B cell (primary cell): ENCODE results near the gene CAPN3. TPM values are rescaled to one million over a fixed set of nuclear protein-coding genes. Genes with fewer than 3 reads are reported as not detected.

ENCODE experiments used
- ATAC-seq: fragments of 200-7000 bp; cut with Tn5 transposase; one replicate; pipeline ENCODE4 v1.10.0; 2021; ENCODE audit warnings: low read depth, mild to moderate bottlenecking, moderate number of reproducible peaks, moderate library complexity
- CTCF ChIA-PET: fragments of 350-600 bp; sonication (Branson Sonifier 250); formaldehyde crosslinking; loops from one replicate; lab custom pipeline; 2021; ENCODE audit warnings: antibody characterized with exemption, inconsistent platforms; lab: Charles Lee
- POLR2A ChIA-PET: fragments of 350-600 bp; sonication (Branson Sonifier 250); formaldehyde crosslinking; loops from one replicate; lab custom pipeline; 2021; ENCODE audit warnings: antibody characterized with exemption; lab: Charles Lee
- DNase-seq: peaks from one replicate; pipeline ENCODE4 v3.0.0; 2013
- H2AFZ ChIP-seq: 2 replicates; pipeline ENCODE4 v1.6.1; 2012; ENCODE audit warnings: mild to moderate bottlenecking, low read depth, low read length; ENCODE audit not compliant: insufficient read depth, poor library complexity, severe bottlenecking
- H3K27ac ChIP-seq, 2 donors: 1 replicate in 1 of 2; 2 replicates in 1 of 2; pipeline ENCODE4 v1.5.1; 2012 to 2013; ENCODE audit warnings: low read length in 2 of 2, mild to moderate bottlenecking in 2 of 2, moderate library complexity in 1 of 2
- H3K27me3 ChIP-seq, 4 experiments: fragments of 200-600 bp in 1 of 4; sonication (generic) in 1 of 4; replicated peaks in 1 of 4; 1 replicate in 2 of 4; 2 replicates in 2 of 4; pipeline versions ENCODE4 v1.6.1 to v1.7.0; 2013 to 2016; ENCODE audit warnings: low read length in 3 of 4, mild to moderate bottlenecking in 2 of 4, mixed read lengths in 1 of 4, moderate library complexity in 1 of 4; ENCODE audit not compliant: insufficient read depth in 4 of 4, control insufficient read depth in 3 of 4; ENCODE audit errors: control extremely low read depth in 1 of 4
- H3K36me3 ChIP-seq, 2 experiments: replicated peaks in 1 of 2; 1 replicate in 1 of 2; 2 replicates in 1 of 2; pipeline versions ENCODE4 v1.6.1 to v1.7.1; 2013; ENCODE audit warnings: low read length in 1 of 2; ENCODE audit not compliant: insufficient read depth in 2 of 2, control insufficient read depth in 1 of 2; ENCODE audit errors: control extremely low read depth in 1 of 2, extremely low read depth in 1 of 2
- H3K4me1 ChIP-seq, 2 donors: fragments of 200-600 bp in 1 of 2; sonication (generic) in 1 of 2; 1 replicate in 1 of 2; 2 replicates in 1 of 2; pipeline versions ENCODE4 v1.5.1 to v1.6.1; 2013 to 2017; ENCODE audit warnings: low read length in 2 of 2; ENCODE audit not compliant: control insufficient read depth in 2 of 2, insufficient read depth in 2 of 2
- H3K4me2 ChIP-seq: replicated peaks from 2 replicates; pipeline ENCODE3; 2012; ENCODE audit warnings: mild to moderate bottlenecking, low read depth, low read length; ENCODE audit not compliant: poor library complexity, severe bottlenecking
- H3K4me3 ChIP-seq, 5 experiments: fragments of 200-600 bp in 1 of 5; sonication (generic) in 1 of 5; 1 replicate in 3 of 5; 2 replicates in 2 of 5; pipeline versions ENCODE4 v1.5.1 to v1.7.0; 2011 to 2016; ENCODE audit warnings: low read length in 4 of 5, mild to moderate bottlenecking in 4 of 5, low read depth in 2 of 5, control low read depth in 1 of 5, moderate library complexity in 1 of 5; ENCODE audit not compliant: insufficient read depth in 1 of 5; ENCODE audit errors: control extremely low read depth in 1 of 5, extremely low read depth in 1 of 5
- H3K79me2 ChIP-seq: fragments of 200-600 bp; sonication (generic); one replicate; pipeline ENCODE4 v1.6.0; 2016; ENCODE audit warnings: low read length; ENCODE audit not compliant: control insufficient read depth, insufficient read depth
- H3K9ac ChIP-seq: fragments of 200-600 bp; sonication (generic); 2 replicates; pipeline ENCODE4 v1.6.1; 2017; ENCODE audit warnings: mild to moderate bottlenecking, low read length, moderate library complexity
- H3K9me3 ChIP-seq, 3 donors: one replicate each; pipeline versions ENCODE4 v1.6.1 to v1.7.1; 2013; ENCODE audit warnings: low read length in 2 of 3; ENCODE audit not compliant: control insufficient read depth in 2 of 3, insufficient read depth in 1 of 3; ENCODE audit errors: control extremely low read depth in 1 of 3
- H4K20me1 ChIP-seq: 2 replicates; pipeline ENCODE4 v1.6.0; 2012; ENCODE audit warnings: mild to moderate bottlenecking, low read length; ENCODE audit not compliant: insufficient read depth, control insufficient read depth, poor library complexity, severe bottlenecking
- H3K27ac Mint-ChIP-seq: one replicate; pipeline ENCODE4 v1.8.0; 2021; ENCODE audit warnings: mixed read lengths
- H3K27me3 Mint-ChIP-seq: one replicate; pipeline ENCODE4 v1.8.0; 2021; ENCODE audit warnings: mixed read lengths
- H3K4me1 Mint-ChIP-seq: one replicate; pipeline ENCODE4 v1.8.0; 2021; ENCODE audit warnings: mixed read lengths
- H3K4me3 Mint-ChIP-seq: one replicate; pipeline ENCODE4 v1.8.0; 2021; ENCODE audit warnings: mixed read lengths
- H3K9me3 Mint-ChIP-seq: one replicate; pipeline ENCODE4 v1.8.0; 2022; ENCODE audit warnings: mixed read lengths; ENCODE audit not compliant: insufficient read depth
- EZH2 ChIP-seq: IDR thresholded peaks from 2 replicates; pipeline ENCODE4 v1.6.1; 2012; ENCODE audit warnings: borderline replicate concordance, low read depth, mild to moderate bottlenecking, moderate library complexity, low read length; ENCODE audit not compliant: insufficient read depth, poor library complexity, severe bottlenecking
- WGBS: methylation state at CpG from one replicate; pipeline ENCODE4 v1.1.5; 2013; ENCODE audit warnings: missing lambda C conversion rate; ENCODE audit not compliant: insufficient coverage; 5-methylcytosine and 5-hydroxymethylcytosine counted together
- intact Hi-C: fragments of 100-400 bp; cut with micrococcal nuclease; formaldehyde crosslinking; loops from one replicate; pipeline ENCODE4 v1.10.0; 2022
- polyA plus RNA-seq: library from polyadenylated mRNA; depleted of rRNA; stranded (reverse); fragments of >200 nt; gene quantifications from 2 replicates; pipeline ENCODE4 v1.2.3, GENCODE V29; 2012
- total RNA-seq, 2 donors: library from RNA; stranded (reverse); fragments of 120-200 nt in 1 of 2; gene quantifications; 1 replicate in 1 of 2; 2 replicates in 1 of 2; pipeline versions ENCODE4 v1.2.3 to v1.2.4, GENCODE V29; 2013 to 2022
- TF ChIP-seq, protein P1 (sequence below): fragments of 200-600 bp; IDR thresholded peaks from one replicate; pipeline ENCODE4 v1.8.0; 2022; ENCODE audit warnings: antibody characterized with exemption, mild to moderate bottlenecking

Gene CAPN3
- total and polyA plus RNA-seq, 2 donors (not counting 1 experiment from before 2014, with no cell fraction given): 41.7 to 143 TPM

- DNase-seq: no peak
- no peak overlapping the region for H3K4me3 ChIP-seq
- H3K4me1 ChIP-seq: no peaks in the 10 kb centered on the region
- ChIA-PET CTCF (no interaction called here), POLR2A (no interaction called here)
- no CpG with 5 or more reads among the region's 5 CpGs for WGBS
- H2AFZ ChIP-seq: no peak overlapping the region
- H3K27ac ChIP-seq: no peak overlapping the region
- Mint-ChIP-seq H3K9me3 (no peaks in the 10 kb centered on the region), H3K27me3 (no peaks in the 10 kb centered on the region), H3K4me3 (no peak overlapping the region), H3K27ac (no peak overlapping the region), H3K4me1 (no peaks in the 10 kb centered on the region)
- no peaks in the 10 kb centered on the region for H3K79me2 ChIP-seq
- no peak for TF ChIP-seq EZH2
- TF ChIP-seq, protein P1, sequence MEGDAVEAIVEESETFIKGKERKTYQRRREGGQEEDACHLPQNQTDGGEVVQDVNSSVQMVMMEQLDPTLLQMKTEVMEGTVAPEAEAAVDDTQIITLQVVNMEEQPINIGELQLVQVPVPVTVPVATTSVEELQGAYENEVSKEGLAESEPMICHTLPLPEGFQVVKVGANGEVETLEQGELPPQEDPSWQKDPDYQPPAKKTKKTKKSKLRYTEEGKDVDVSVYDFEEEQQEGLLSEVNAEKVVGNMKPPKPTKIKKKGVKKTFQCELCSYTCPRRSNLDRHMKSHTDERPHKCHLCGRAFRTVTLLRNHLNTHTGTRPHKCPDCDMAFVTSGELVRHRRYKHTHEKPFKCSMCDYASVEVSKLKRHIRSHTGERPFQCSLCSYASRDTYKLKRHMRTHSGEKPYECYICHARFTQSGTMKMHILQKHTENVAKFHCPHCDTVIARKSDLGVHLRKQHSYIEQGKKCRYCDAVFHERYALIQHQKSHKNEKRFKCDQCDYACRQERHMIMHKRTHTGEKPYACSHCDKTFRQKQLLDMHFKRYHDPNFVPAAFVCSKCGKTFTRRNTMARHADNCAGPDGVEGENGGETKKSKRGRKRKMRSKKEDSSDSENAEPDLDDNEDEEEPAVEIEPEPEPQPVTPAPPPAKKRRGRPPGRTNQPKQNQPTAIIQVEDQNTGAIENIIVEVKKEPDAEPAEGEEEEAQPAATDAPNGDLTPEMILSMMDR: no peak
- no peaks in the 10 kb centered on the region for H3K27me3 ChIP-seq
- no peak for ATAC-seq
- no peak overlapping the region for H3K4me2 ChIP-seq
- intact Hi-C loops: no loop called here
- H3K9ac ChIP-seq: no peak overlapping the region
- H4K20me1 ChIP-seq: no peaks in the 10 kb centered on the region
- H3K9me3 ChIP-seq: no peaks in the 10 kb centered on the region
- H3K36me3 ChIP-seq: peaks cover 2 to 75% of the 10 kb centered on the region in 2 experiments
Observed at GRCh38 chr15:42344763-42345162, 14.5 kb upstream of the CAPN3 start.

- H3K9me3 ChIP-seq: no peaks in the 10 kb centered on the region
- no peak overlapping the region for H3K4me3 ChIP-seq
- H2AFZ ChIP-seq: no peak overlapping the region
- Mint-ChIP-seq H3K4me3 (no peak overlapping the region), H3K9me3 (no peaks in the 10 kb centered on the region), H3K27me3 (no peaks in the 10 kb centered on the region), H3K4me1 (no peaks in the 10 kb centered on the region), H3K27ac (no peak overlapping the region)
- H4K20me1 ChIP-seq: no peaks in the 10 kb centered on the region
- H3K36me3 ChIP-seq: peaks cover 2 to 79% of the 10 kb centered on the region in 2 experiments
- intact Hi-C loops: no loop called here
- no peaks in the 10 kb centered on the region for H3K4me1 ChIP-seq
- no peaks in the 10 kb centered on the region for H3K79me2 ChIP-seq
- TF ChIP-seq, protein P1: no peak
- TF ChIP-seq EZH2: no peak
- WGBS: no CpG with 5 or more reads among the region's 3 CpGs
- H3K27me3 ChIP-seq: no peaks in the 10 kb centered on the region
- no peak overlapping the region for H3K4me2 ChIP-seq
- ChIA-PET CTCF (no interaction called here), POLR2A (no interaction called here)
- no peak for ATAC-seq
- no peak overlapping the region for H3K27ac ChIP-seq
- no peak for DNase-seq
- H3K9ac ChIP-seq: no peak overlapping the region
Observed at GRCh38 chr15:42345504-42345903, 13.8 kb upstream of the CAPN3 start.
